NCI-H510A (cell line): ENCODE measurements around the gene KRABD2.
"Not testable (repeated sequence)": the region's sequence is repeated elsewhere in the genome, so short reads cannot be mapped to it uniquely, and the experiment has no call there.

Source experiments
- DNase-seq: peaks from one replicate; lab custom pipeline; 2025; lab: John Stamatoyannopoulos, UW

Gene KRABD2

GRCh38 chr17:8360751-8361150 lies 15.8 kb downstream of the KRABD2 start:
- no peak for DNase-seq

- no peak for DNase-seq
Measured at GRCh38 chr17:8360260-8360659, 16.2 kb downstream of the KRABD2 start.

- DNase-seq = no peak
Measured at GRCh38 chr17:8359769-8360168, 16.7 kb downstream of the KRABD2 start.

- no peak for DNase-seq
Measured at GRCh38 chr17:8357910-8358309, 18.6 kb downstream of the KRABD2 start.

GRCh38 chr17:8354236-8354635 lies 22.3 kb downstream of the KRABD2 start:
- no peak for DNase-seq

- DNase-seq = no peak
Measured at GRCh38 chr17:8353736-8354135, 22.8 kb downstream of the KRABD2 start.

- no peak for DNase-seq
Measured at GRCh38 chr17:8350339-8350738, 26.2 kb downstream of the KRABD2 start.

GRCh38 chr17:8347001-8347400 lies 29.5 kb downstream of the KRABD2 start:
- DNase-seq = not testable (repeated sequence)

GRCh38 chr17:8345951-8346665 lies 30.4 kb downstream of the KRABD2 start:
- no peak for DNase-seq

- DNase-seq = no peak
Measured at GRCh38 chr17:8345052-8345690, 31.3 kb downstream of the KRABD2 start.

GRCh38 chr17:8341456-8341855 lies 35.0 kb downstream of the KRABD2 start:
- no peak for DNase-seq

GRCh38 chr17:8339540-8339939 lies 37.0 kb downstream of the KRABD2 start, which contains the start of gene ODF4:
TSS of gene ODF4 (plus strand) at chr17:8339840. CDS start at chr17:8340052, 212 bp downstream.
- no peak for DNase-seq

- DNase-seq = no peak
Measured at GRCh38 chr17:8338753-8339140, 37.8 kb downstream of the KRABD2 start.

- DNase-seq = no peak
Measured at GRCh38 chr17:8337802-8338752, 38.4 kb downstream of the KRABD2 start.

GRCh38 chr17:8333281-8333680 lies 43.2 kb downstream of the KRABD2 start:
- no peak for DNase-seq

- DNase-seq = no peak
Measured at GRCh38 chr17:8332688-8333087, 43.8 kb downstream of the KRABD2 start.

- no peak for DNase-seq
Measured at GRCh38 chr17:8332128-8332527, 44.4 kb downstream of the KRABD2 start.

GRCh38 chr17:8327303-8327649 lies 49.2 kb downstream of the KRABD2 start:
- DNase-seq = no peak
